ENCODE measurements around the gene GCLC.

GRCh38 chr6:53524455-53524815 is 20.5 kb downstream of the GCLC start:
- no peak for TF ChIP-seq CTCF (IDR thresholded peaks at IDR 0.05)
- no peak for TF ChIP-seq EZH2 (IDR thresholded peaks at IDR 0.05)
- no peak for TF ChIP-seq EZH2phosphoT487 (IDR thresholded peaks at IDR 0.05)

All from neural progenitor cell (in vitro differentiated cells).